Stimulated activated CD8-positive, alpha-beta memory T cell treated with anti-CD3 and anti-CD28 coated beads, Interleukin-12 subunit alpha, Interleukin-12 subunit beta, amount 100 ng/mL, for 1 hour (primary cell): ENCODE results near the gene PIP5KL1.
A peak's percentile ranks its signal among the peaks of the same experiment; 100 is the strongest.

Source experiments
- DNase-seq: peaks from one replicate; pipeline ENCODE4 v3.0.0-alpha.2; 2020; ENCODE audit warnings: low read depth

PIP5KL1 gene

GRCh38 chr9:127929625-127929979, 975 bp downstream of the PIP5KL1 start:
- no peak for DNase-seq

GRCh38 chr9:127928676-127929624, 1.6 kb downstream of the PIP5KL1 start:
- no peak for DNase-seq

GRCh38 chr9:127927988-127928675, 2.4 kb downstream of the PIP5KL1 start:
- DNase-seq = no peak

- DNase-seq = peak; percentile 55
Observed at GRCh38 chr9:127927201-127927987, 3.2 kb downstream of the PIP5KL1 start.

GRCh38 chr9:127926906-127927200, 3.7 kb downstream of the PIP5KL1 start:
- no peak for DNase-seq

- no peak for DNase-seq
Observed at GRCh38 chr9:127925959-127926905, 4.3 kb downstream of the PIP5KL1 start.

- no peak for DNase-seq
Observed at GRCh38 chr9:127924736-127925444, 5.7 kb downstream of the PIP5KL1 start.

- no peak for DNase-seq
Observed at GRCh38 chr9:127923771-127924170, 6.8 kb downstream of the PIP5KL1 start.

GRCh38 chr9:127923046-127923445, 7.5 kb downstream of the PIP5KL1 start:
- no peak for DNase-seq

GRCh38 chr9:127921557-127922120, 8.9 kb downstream of the PIP5KL1 start:
- peak; percentile 68 for DNase-seq

- DNase-seq = no peak
Observed at GRCh38 chr9:127920794-127921193, 9.8 kb downstream of the PIP5KL1 start.

- DNase-seq = no peak
Observed at GRCh38 chr9:127919253-127919815, 11.2 kb downstream of the PIP5KL1 start.

- DNase-seq = no peak
Observed at GRCh38 chr9:127918183-127919107, 12.1 kb downstream of the PIP5KL1 start.

- DNase-seq = no peak
Observed at GRCh38 chr9:127917603-127918002, 13.0 kb downstream of the PIP5KL1 start.

GRCh38 chr9:127916720-127917581, 13.6 kb downstream of the PIP5KL1 start, which contains the start of gene ST6GALNAC4:
Gene ST6GALNAC4, minus strand, starts transcription at chr9:127917041. Its CDS starts 622 bp downstream, at chr9:127916419.
- peak; percentile 89 for DNase-seq

- no peak for DNase-seq
Observed at GRCh38 chr9:127915801-127916719, 14.5 kb downstream of the PIP5KL1 start.

GRCh38 chr9:127915325-127915752, 15.2 kb downstream of the PIP5KL1 start:
- no peak for DNase-seq
